Measurements from ENCODE around the gene U2AF2. TPM values are rescaled to one million over a fixed set of nuclear protein-coding genes. Genes with fewer than 3 reads are reported as not detected.

Gene U2AF2
- total and polyA plus RNA-seq, 9 of the 15 experiments (the other 6 are each of a cell fraction or from before 2014, with no cell fraction given) = 3.0 to 331 (median 157) TPM

DNA sequence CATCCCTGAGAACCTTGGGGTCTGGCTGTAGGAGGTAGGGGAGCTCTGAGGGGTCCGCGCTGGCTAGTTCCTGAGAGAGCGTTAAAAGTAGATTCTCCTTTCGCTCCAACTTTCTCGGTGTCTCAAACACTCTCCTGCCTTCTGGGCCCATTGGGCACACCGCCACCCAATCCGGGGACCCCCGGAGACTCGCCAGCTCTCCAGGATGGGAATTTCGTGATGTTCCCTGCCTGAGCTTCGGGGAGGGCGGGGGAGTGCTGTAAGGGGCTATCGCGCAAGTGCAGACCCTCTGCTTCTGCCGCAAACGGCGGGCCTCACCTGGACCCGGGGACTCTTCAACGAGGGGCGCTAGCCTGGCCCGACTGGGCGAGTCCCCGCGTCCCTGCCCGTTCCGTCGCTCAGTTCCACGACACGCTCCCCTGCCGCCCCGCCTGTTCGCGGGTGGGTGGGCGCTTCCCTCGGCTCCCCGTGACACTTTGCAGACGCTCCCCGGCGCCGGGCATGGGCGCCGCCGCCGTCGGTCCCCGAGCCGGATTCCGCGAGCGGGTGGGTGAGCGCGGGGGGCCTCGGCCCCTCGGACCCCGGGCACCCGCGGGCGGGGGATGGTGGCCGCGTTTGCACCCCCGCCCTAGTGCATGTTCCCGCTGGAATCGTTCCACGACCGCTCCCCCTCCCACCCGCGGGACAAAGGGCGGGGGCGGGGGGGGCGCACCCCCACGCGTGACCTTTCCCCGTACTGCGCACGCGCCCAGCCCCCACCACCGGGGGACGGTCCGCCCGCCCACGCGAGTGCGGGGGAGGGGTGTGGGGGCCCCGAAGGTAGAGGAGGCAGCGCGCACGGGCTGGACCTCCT lies 6.9 kb upstream of the U2AF2 start, which contains the start of gene CCDC106 (continued):
- TF ChIP-seq TCF7 (IDR thresholded peaks at IDR 0.05; ENCODE audit: borderline replicate concordance) = no peak
- TF ChIP-seq RBM39 (optimal IDR thresholded peaks at IDR 0.05; ENCODE audit: low read depth, low read length) = no peak
- no peak for TF ChIP-seq HDAC3 (IDR thresholded peaks at IDR 0.05; ENCODE audit: borderline replicate concordance, partially characterized antibody)
- TF ChIP-seq MIER1 (IDR thresholded peaks at IDR 0.05; ENCODE audit: low read depth) = no peak
- no peak for TF ChIP-seq NFYB (IDR thresholded peaks at IDR 0.05; ENCODE audit: extremely low read depth, insufficient read length)
- TF ChIP-seq PRMT5 (CRISPR knock-in tag; IDR thresholded peaks at IDR 0.05) = no peak
- TF ChIP-seq, protein P1, sequence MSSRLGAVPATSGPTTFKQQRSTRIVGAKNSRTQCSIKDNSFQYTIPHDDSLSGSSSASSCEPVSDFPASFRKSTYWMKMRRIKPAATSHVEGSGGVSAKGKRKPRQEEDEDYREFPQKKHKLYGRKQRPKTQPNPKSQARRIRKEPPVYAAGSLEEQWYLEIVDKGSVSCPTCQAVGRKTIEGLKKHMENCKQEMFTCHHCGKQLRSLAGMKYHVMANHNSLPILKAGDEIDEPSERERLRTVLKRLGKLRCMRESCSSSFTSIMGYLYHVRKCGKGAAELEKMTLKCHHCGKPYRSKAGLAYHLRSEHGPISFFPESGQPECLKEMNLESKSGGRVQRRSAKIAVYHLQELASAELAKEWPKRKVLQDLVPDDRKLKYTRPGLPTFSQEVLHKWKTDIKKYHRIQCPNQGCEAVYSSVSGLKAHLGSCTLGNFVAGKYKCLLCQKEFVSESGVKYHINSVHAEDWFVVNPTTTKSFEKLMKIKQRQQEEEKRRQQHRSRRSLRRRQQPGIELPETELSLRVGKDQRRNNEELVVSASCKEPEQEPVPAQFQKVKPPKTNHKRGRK (tag; IDR thresholded peaks at IDR 0.05) = no peak
- TF ChIP-seq ZSCAN32 (CRISPR knock-in tag; IDR thresholded peaks at IDR 0.05) = no peak
- TF ChIP-seq RCOR1 (IDR thresholded peaks at IDR 0.05; ENCODE audit: borderline replicate concordance in 1 of 2, low read depth in 2 of 2, low read length in 2 of 2) = no peak
- TF ChIP-seq DIDO1 (tag; IDR thresholded peaks at IDR 0.05; ENCODE audit: low read depth) = no peak
- TF ChIP-seq, protein P2, sequence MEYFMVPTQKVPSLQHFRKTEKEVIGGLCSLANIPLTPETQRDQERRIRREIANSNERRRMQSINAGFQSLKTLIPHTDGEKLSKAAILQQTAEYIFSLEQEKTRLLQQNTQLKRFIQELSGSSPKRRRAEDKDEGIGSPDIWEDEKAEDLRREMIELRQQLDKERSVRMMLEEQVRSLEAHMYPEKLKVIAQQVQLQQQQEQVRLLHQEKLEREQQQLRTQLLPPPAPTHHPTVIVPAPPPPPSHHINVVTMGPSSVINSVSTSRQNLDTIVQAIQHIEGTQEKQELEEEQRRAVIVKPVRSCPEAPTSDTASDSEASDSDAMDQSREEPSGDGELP (CRISPR knock-in tag; IDR thresholded peaks at IDR 0.05; ENCODE audit: borderline replicate concordance) = peak; percentile 33; the same call in 1 of the 2 replicates
- TF ChIP-seq KLF6 (CRISPR knock-in tag; IDR thresholded peaks at IDR 0.05; ENCODE audit: borderline replicate concordance) = no peak; the same call in 1 of the 2 replicates
- TF ChIP-seq CREM (IDR thresholded peaks at IDR 0.05; ENCODE audit: low read depth) = 0 out of 2 replicates have a peak, but pooled peaks have one; percentile 4
- TF ChIP-seq ZFPM2 (CRISPR knock-in tag; IDR thresholded peaks at IDR 0.05) = no peak; the same call in 1 of the 2 replicates
- TF ChIP-seq HNRNPL (IDR thresholded peaks at IDR 0.05; ENCODE audit: low read depth, low read length) = peak; percentile 74
- no peak for TF ChIP-seq CEBPG (CRISPR knock-in tag; IDR thresholded peaks at IDR 0.05)
- TF ChIP-seq CEBPG (tag; conservative IDR thresholded peaks at IDR 0.05 in 1 of 2, IDR thresholded peaks at IDR 0.05 in 1 of 2) = no peak
- no peak for TF ChIP-seq ZNF197 (CRISPR knock-in tag; IDR thresholded peaks at IDR 0.05; ENCODE audit: low read depth)
- TF ChIP-seq RFX5 (IDR thresholded peaks at IDR 0.05; ENCODE audit: low read depth, low read length) = no peak
- TF ChIP-seq GTF2E2 (tag; IDR thresholded peaks at IDR 0.05) = no peak
- TF ChIP-seq SIRT6 (IDR thresholded peaks at IDR 0.05; ENCODE audit: low read depth, low read length) = no peak
- TF ChIP-seq, protein P3, sequence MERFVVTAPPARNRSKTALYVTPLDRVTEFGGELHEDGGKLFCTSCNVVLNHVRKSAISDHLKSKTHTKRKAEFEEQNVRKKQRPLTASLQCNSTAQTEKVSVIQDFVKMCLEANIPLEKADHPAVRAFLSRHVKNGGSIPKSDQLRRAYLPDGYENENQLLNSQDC (CRISPR knock-in tag; IDR thresholded peaks at IDR 0.05) = no peak
- TF ChIP-seq, protein P4, sequence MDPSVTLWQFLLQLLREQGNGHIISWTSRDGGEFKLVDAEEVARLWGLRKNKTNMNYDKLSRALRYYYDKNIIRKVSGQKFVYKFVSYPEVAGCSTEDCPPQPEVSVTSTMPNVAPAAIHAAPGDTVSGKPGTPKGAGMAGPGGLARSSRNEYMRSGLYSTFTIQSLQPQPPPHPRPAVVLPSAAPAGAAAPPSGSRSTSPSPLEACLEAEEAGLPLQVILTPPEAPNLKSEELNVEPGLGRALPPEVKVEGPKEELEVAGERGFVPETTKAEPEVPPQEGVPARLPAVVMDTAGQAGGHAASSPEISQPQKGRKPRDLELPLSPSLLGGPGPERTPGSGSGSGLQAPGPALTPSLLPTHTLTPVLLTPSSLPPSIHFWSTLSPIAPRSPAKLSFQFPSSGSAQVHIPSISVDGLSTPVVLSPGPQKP (CRISPR knock-in tag; IDR thresholded peaks at IDR 0.05) = no peak

Data from K562 (cell line).